ENCODE data around the gene EOLA2. TPM values are rescaled to one million over a fixed set of nuclear protein-coding genes. Genes with fewer than 3 reads are reported as not detected.
"Not testable (repeated sequence)": the region's sequence is repeated elsewhere in the genome, so short reads cannot be mapped to it uniquely, and the experiment has no call there.

Gene EOLA2
- polyA plus RNA-seq, 2 donors, result 13.9 to 23.1 TPM

GRCh38 chrX:149890828-149891227 lies 47.5 kb downstream of the EOLA2 start:
- H3K4me1 ChIP-seq (ENCODE audit: control insufficient read depth in 2 of 2, insufficient read depth in 2 of 2, low read length in 1 of 2); H3K9me3 ChIP-seq (ENCODE audit: control insufficient read depth in 2 of 2, insufficient read depth in 1 of 2, low read depth in 1 of 2, low read length in 1 of 2); H3K27me3 ChIP-seq (ENCODE audit: control insufficient read depth in 1 of 2, insufficient read depth in 2 of 2, low read length in 2 of 2); H3K4me3 ChIP-seq (ENCODE audit: low read depth in 1 of 2, low read length in 2 of 2); H3K27ac ChIP-seq (ENCODE audit: low read depth in 2 of 2, low read length in 1 of 2); H3K36me3 ChIP-seq (ENCODE audit: control insufficient read depth in 2 of 2, insufficient read depth in 2 of 2, low read length in 1 of 2): not testable (repeated sequence)
- WGBS, 2 donors, result 88 to 90% methylated on average over 1 to 2 of the region's 2 CpGs

Other genes starting within 250 kb of the EOLA2 start
- gene MAGEA11, start 226.4 kb downstream of the EOLA2 start, polyA plus RNA-seq, result under 1 TPM; 0.04 to 0.18 TPM
- gene HSFX1, start 164.4 kb downstream of the EOLA2 start, polyA plus RNA-seq, result 1 to 10 TPM in 1 of 2 donors, under 1 TPM in 1; 0.51 to 1.4 TPM
- gene MAGEA9, start 156.6 kb downstream of the EOLA2 start, polyA plus RNA-seq, result not detected
- gene MAGEA8, start 57.3 kb downstream of the EOLA2 start, polyA plus RNA-seq, result not detected
- not detected for gene HSFX4, start 8.9 kb downstream of the EOLA2 start, polyA plus RNA-seq

Data from esophagus (tissue), 2 donors.